Trophoblast cell (in vitro differentiated cells and primary cell): ENCODE results near the gene LPGAT1.

Source experiments
- DNase-seq, 2 donors: peaks; one replicate each; pipeline ENCODE4 v3.0.0-alpha.2; 2016
- H2AFZ ChIP-seq: 2 replicates; pipeline ENCODE4 v1.6.1; 2013; ENCODE audit warnings: low read length, moderate library complexity, mild to moderate bottlenecking; ENCODE audit not compliant: insufficient read depth, poor library complexity
- H2AK5ac ChIP-seq: 2 replicates; pipeline ENCODE4 v1.6.1; 2013; ENCODE audit warnings: mild to moderate bottlenecking, low read length
- H2BK120ac ChIP-seq: 2 replicates; pipeline ENCODE4 v1.6.1; 2013; ENCODE audit warnings: low read length, mild to moderate bottlenecking, moderate library complexity; ENCODE audit not compliant: insufficient read depth, poor library complexity
- H2BK12ac ChIP-seq: 2 replicates; pipeline ENCODE4 v1.6.1; 2013; ENCODE audit warnings: mild to moderate bottlenecking, low read length, moderate library complexity
- H2BK5ac ChIP-seq: 2 replicates; pipeline ENCODE4 v1.6.1; 2013; ENCODE audit warnings: low read length, low read depth, moderate library complexity, mild to moderate bottlenecking; ENCODE audit not compliant: poor library complexity
- H3K14ac ChIP-seq: 2 replicates; pipeline ENCODE4 v1.6.1; 2013; ENCODE audit warnings: mild to moderate bottlenecking, low read length
- H3K18ac ChIP-seq: 2 replicates; pipeline ENCODE4 v1.6.1; 2013; ENCODE audit warnings: mild to moderate bottlenecking, low read length
- H3K23ac ChIP-seq: 2 replicates; pipeline ENCODE4 v1.6.1; 2013; ENCODE audit warnings: low read length
- H3K27ac ChIP-seq: 2 replicates; pipeline ENCODE4 v1.5.1; 2013; ENCODE audit warnings: low read depth, mild to moderate bottlenecking, inconsistent platforms, low read length, moderate library complexity
- H3K27me3 ChIP-seq: 2 replicates; pipeline ENCODE4 v1.6.1; 2013; ENCODE audit warnings: inconsistent platforms, mild to moderate bottlenecking, low read length, moderate library complexity; ENCODE audit not compliant: insufficient read depth
- H3K36me3 ChIP-seq, 2 experiments: 1 replicate in 1 of 2; 2 replicates in 1 of 2; pipeline ENCODE4 v1.6.1; 2013; ENCODE audit warnings: low read length in 2 of 2, mild to moderate bottlenecking in 2 of 2, moderate library complexity in 1 of 2; ENCODE audit not compliant: insufficient read depth in 2 of 2, control insufficient read depth in 1 of 2
- H3K4ac ChIP-seq: 2 replicates; pipeline ENCODE4 v1.6.1; 2013; ENCODE audit warnings: low read depth, mild to moderate bottlenecking, low read length, moderate library complexity
- H3K4me1 ChIP-seq, 2 experiments: 1 replicate in 1 of 2; 2 replicates in 1 of 2; pipeline ENCODE4 v1.6.1; 2013; ENCODE audit warnings: low read length in 2 of 2, mild to moderate bottlenecking in 2 of 2, moderate library complexity in 1 of 2; ENCODE audit not compliant: insufficient read depth in 2 of 2, control insufficient read depth in 1 of 2
- H3K4me2 ChIP-seq: 2 replicates; pipeline ENCODE4 v1.6.1; 2013; ENCODE audit warnings: inconsistent platforms, mild to moderate bottlenecking, low read length, moderate library complexity
- H3K4me3 ChIP-seq: 2 replicates; pipeline ENCODE4 v1.5.1; 2013; ENCODE audit warnings: mild to moderate bottlenecking, low read depth, low read length, inconsistent platforms
- H3K79me1 ChIP-seq: one replicate; pipeline ENCODE4 v1.6.1; 2013; ENCODE audit warnings: low read length
- H3K79me2 ChIP-seq: 2 replicates; pipeline ENCODE4 v1.6.1; 2013; ENCODE audit warnings: low read length, mild to moderate bottlenecking; ENCODE audit not compliant: control insufficient read depth, insufficient read depth, poor library complexity
- H3K9ac ChIP-seq: 2 replicates; pipeline ENCODE4 v1.6.1; 2013; ENCODE audit warnings: mild to moderate bottlenecking, low read length
- H3K9me3 ChIP-seq: 2 replicates; pipeline ENCODE4 v1.6.1; 2013; ENCODE audit warnings: low read depth, mild to moderate bottlenecking, control low read depth, inconsistent platforms, low read length; ENCODE audit not compliant: insufficient read depth
- H4K12ac ChIP-seq: 2 replicates; pipeline ENCODE4 v1.6.1; 2013; ENCODE audit warnings: low read depth, mild to moderate bottlenecking, low read length, moderate library complexity
- H4K8ac ChIP-seq: 2 replicates; pipeline ENCODE4 v1.6.1; 2013; ENCODE audit warnings: low read depth, mild to moderate bottlenecking, low read length, moderate library complexity
- H4K91ac ChIP-seq: one replicate; pipeline ENCODE4 v1.6.1; 2013; ENCODE audit warnings: low read depth, mild to moderate bottlenecking, low read length, moderate library complexity
- WGBS: extraction: QIAGEN DNeasy Blood & Tissue Kit; methylation state at CpG from one replicate; pipeline ENCODE4 v1.1.7; 2013; ENCODE audit warnings: missing lambda C conversion rate; ENCODE audit not compliant: insufficient read length, insufficient coverage; ENCODE audit errors: extremely low coverage; 5-methylcytosine and 5-hydroxymethylcytosine counted together

Gene LPGAT1

GRCh38 chr1:211735208-211736170 lies 95.1 kb downstream of the LPGAT1 start:
- DNase-seq = peak; percentile 93
- Histone ChIP-seq H3K9ac (no peak overlapping the region), H3K79me2 (no peaks in the 10 kb centered on the region), H3K36me3 (no peaks in the 10 kb centered on the region), H3K4ac (no peak overlapping the region), H2BK120ac (no peak overlapping the region), H3K23ac (no peak overlapping the region), H4K12ac (no peak overlapping the region), H2AK5ac (no peak overlapping the region), H2AFZ (no peak overlapping the region), H3K4me3 (no peak overlapping the region), H3K9me3 (no peaks in the 10 kb centered on the region), H3K14ac (peak overlapping the region; percentile 4), H3K27ac (no peak overlapping the region), H3K4me1 (peaks cover 7 to 15% of the 10 kb centered on the region in 2 experiments), H2BK12ac (peak overlapping the region; percentile 7), H3K79me1 (peaks cover 6% of the 10 kb centered on the region), H2BK5ac (no peak overlapping the region), H4K91ac (peak overlapping the region; percentile 1), H3K18ac (no peak overlapping the region), H4K8ac (peak overlapping the region; percentile 40), H3K4me2 (no peak overlapping the region), H3K27me3 (no peaks in the 10 kb centered on the region)
- no CpG with 5 or more reads among the region's 22 CpGs for WGBS

- Histone ChIP-seq H4K91ac (peak overlapping the region; percentile 1), H3K9me3 (no peaks in the 10 kb centered on the region), H3K4me2 (no peak overlapping the region), H3K18ac (no peak overlapping the region), H3K79me1 (peaks cover 6% of the 10 kb centered on the region), H3K4ac (no peak overlapping the region), H4K12ac (no peak overlapping the region), H3K4me3 (no peak overlapping the region), H3K4me1 (peaks cover 7 to 15% of the 10 kb centered on the region in 2 experiments), H4K8ac (no peak overlapping the region), H3K9ac (no peak overlapping the region), H3K14ac (no peak overlapping the region), H3K27me3 (no peaks in the 10 kb centered on the region), H2BK5ac (no peak overlapping the region), H3K23ac (no peak overlapping the region), H2BK12ac (no peak overlapping the region), H3K36me3 (no peaks in the 10 kb centered on the region), H2BK120ac (no peak overlapping the region), H3K79me2 (no peaks in the 10 kb centered on the region), H3K27ac (no peak overlapping the region), H2AFZ (no peak overlapping the region), H2AK5ac (no peak overlapping the region)
- WGBS = no CpG with 5 or more reads among the region's 4 CpGs
- DNase-seq = no peak
These were observed 95.8 kb downstream of the LPGAT1 start for GRCh38 chr1:211734791-211735190.

DNA sequence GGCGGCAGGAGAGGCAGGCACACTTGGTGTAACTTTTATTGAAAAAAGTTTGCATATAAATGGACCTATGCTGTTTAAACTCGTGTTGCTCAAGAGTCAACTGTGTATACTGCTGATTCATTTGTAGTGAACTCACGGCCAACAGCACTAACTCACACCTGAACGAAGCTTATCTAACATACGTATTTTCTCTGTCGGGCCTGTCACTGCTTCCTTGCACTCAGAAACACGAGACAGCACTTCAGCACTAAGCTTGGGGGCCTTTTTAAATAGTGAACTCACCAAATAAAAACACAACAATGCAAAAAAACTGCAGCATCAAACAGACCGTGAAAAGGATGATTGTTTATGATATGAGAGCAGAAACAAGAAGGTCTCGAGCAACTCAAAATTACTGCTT lies 96.2 kb downstream of the LPGAT1 start:
- Histone ChIP-seq H3K9me3 (no peaks in the 10 kb centered on the region), H3K18ac (no peak overlapping the region), H2BK5ac (no peak overlapping the region), H3K14ac (no peak overlapping the region), H2BK12ac (no peak overlapping the region), H4K91ac (no peak overlapping the region), H4K12ac (no peak overlapping the region), H3K79me1 (peaks cover 6% of the 10 kb centered on the region), H3K9ac (no peak overlapping the region), H2AK5ac (no peak overlapping the region), H2BK120ac (no peak overlapping the region), H4K8ac (no peak overlapping the region), H3K4me3 (no peak overlapping the region), H2AFZ (no peak overlapping the region), H3K23ac (no peak overlapping the region), H3K79me2 (no peaks in the 10 kb centered on the region), H3K27ac (no peak overlapping the region), H3K27me3 (no peaks in the 10 kb centered on the region), H3K4ac (no peak overlapping the region), H3K4me2 (no peak overlapping the region), H3K36me3 (no peaks in the 10 kb centered on the region), H3K4me1 (peaks cover 7 to 15% of the 10 kb centered on the region in 2 experiments)
- DNase-seq = no peak
- no CpG with 5 or more reads among the region's 9 CpGs for WGBS

- Histone ChIP-seq H3K4me1 (peaks cover 7 to 15% of the 10 kb centered on the region in 2 experiments), H3K79me1 (peaks cover 6% of the 10 kb centered on the region), H2BK12ac (no peak overlapping the region), H3K4me2 (no peak overlapping the region), H4K8ac (no peak overlapping the region), H3K4me3 (no peak overlapping the region), H4K12ac (no peak overlapping the region), H3K27me3 (no peaks in the 10 kb centered on the region), H3K23ac (no peak overlapping the region), H3K14ac (no peak overlapping the region), H3K4ac (no peak overlapping the region), H4K91ac (no peak overlapping the region), H3K36me3 (no peaks in the 10 kb centered on the region), H2AK5ac (no peak overlapping the region), H3K79me2 (no peaks in the 10 kb centered on the region), H2BK120ac (no peak overlapping the region), H3K9me3 (no peaks in the 10 kb centered on the region), H3K9ac (no peak overlapping the region), H2BK5ac (no peak overlapping the region), H3K18ac (no peak overlapping the region), H2AFZ (no peak overlapping the region), H3K27ac (no peak overlapping the region)
- DNase-seq = no peak
- WGBS = no CpG with 5 or more reads among the region's 4 CpGs
These were observed 98.1 kb downstream of the LPGAT1 start for GRCh38 chr1:211732293-211732980.
